ENCODE measurements around the gene RDH8. TPM values are rescaled to one million over a fixed set of nuclear protein-coding genes. Genes with fewer than 3 reads are reported as not detected.

The RDH8 gene
- total and polyA plus RNA-seq, 2 of the 4 experiments (the other 2 are of a cell fraction), result 0.18 TPM; not detected in 1

- WGBS, 2 experiments (ENCODE audit: extremely low coverage in 2 of 2, insufficient read length in 1 of 2), result no CpG with 5 or more reads among the region's 2 CpGs
- Histone ChIP-seq H2BK120ac (ENCODE audit: low read depth, low read length) (no peak overlapping the region), H3K4me2 (ENCODE audit: low read depth, low read length) (no peak overlapping the region), H3K36me3 (ENCODE audit: control insufficient read depth, insufficient read depth, low read length) (no peaks in the 10 kb centered on the region), H2AK5ac (ENCODE audit: low read depth, low read length) (peak overlapping the region; percentile 50; the same call in 1 of the 2 replicates), H4K5ac (ENCODE audit: low read depth, low read length) (no peak overlapping the region), H2BK15ac (ENCODE audit: low read depth, low read length) (no peak overlapping the region), H4K91ac (ENCODE audit: insufficient read depth, low read depth, low read length) (no peak overlapping the region), H3K18ac (ENCODE audit: low read depth, low read length) (no peak overlapping the region), H3K56ac (ENCODE audit: extremely low read depth, insufficient read depth, low read length) (no peak overlapping the region), H3K4ac (ENCODE audit: low read depth, low read length) (no peak overlapping the region), H3K9me3 (ENCODE audit: control insufficient read depth, insufficient read depth, low read length) (no peaks in the 10 kb centered on the region), H3K4me3 (ENCODE audit: insufficient read depth, low read depth, low read length) (no peak overlapping the region), H3K14ac (replicated peaks; ENCODE audit: low read depth, low read length) (no peak overlapping the region), H2AFZ (replicated peaks; ENCODE audit: low read length, poor library complexity) (no peak overlapping the region), H3K23ac (ENCODE audit: low read depth, low read length) (no peak overlapping the region), H3K27me3 (ENCODE audit: control insufficient read depth, insufficient read depth, low read length) (no peaks in the 10 kb centered on the region), H2BK5ac (ENCODE audit: low read depth, low read length, poor library complexity, severe bottlenecking) (no peak overlapping the region), H4K20me1 (ENCODE audit: insufficient read depth, low read length) (no peaks in the 10 kb centered on the region), H3K79me1 (ENCODE audit: low read depth in 1 of 2, low read length in 2 of 2) (no peaks in the 10 kb centered on the region), H3K27ac (ENCODE audit: insufficient read depth, low read length) (no peak overlapping the region), H3K9ac (ENCODE audit: low read depth, low read length) (no peak overlapping the region), H2BK20ac (ENCODE audit: low read depth, low read length) (no peak overlapping the region), H4K8ac (ENCODE audit: low read depth in 2 of 2, low read length in 2 of 2) (no peak overlapping the region), H2AK9ac (replicated peaks; ENCODE audit: low read depth, low read length, poor library complexity) (no peak overlapping the region), H3K4me1 (ENCODE audit: control insufficient read depth, insufficient read depth, low read length) (0 out of 2 replicates have a peak, but pooled peaks cover 2% of the 10 kb centered on the region), H3K9me1 (ENCODE audit: insufficient read depth, low read length) (no peaks in the 10 kb centered on the region; the same call in 1 of the 2 replicates)
- ATAC-seq (ENCODE audit: low read depth) (no peak), DNase-seq (peak; percentile 26)
- BruUV-seq (replicated peaks), result no TSS peak
- in situ Hi-C loops (cut with MboI; ENCODE audit: low sequenced_read_pairs), result no loop called here
- ChIA-PET CTCF (no interaction called here), POLR2A (ENCODE audit: unreplicated experiment) (no interaction called here)
- TF ChIP-seq CEBPB (IDR thresholded peaks at IDR 0.05; ENCODE audit: low read depth, low read length) (no peak), RAD21 (IDR thresholded peaks at IDR 0.05; ENCODE audit: low read length) (no peak), RFX5 (IDR thresholded peaks at IDR 0.05; ENCODE audit: low read depth, low read length) (no peak), NFE2L2 (IDR thresholded peaks at IDR 0.05; ENCODE audit: low read depth, low read length) (no peak), FOS (IDR thresholded peaks at IDR 0.05; ENCODE audit: low read depth, low read length) (no peak), POLR2A (IDR thresholded peaks at IDR 0.05; ENCODE audit: low read depth, low read length) (no peak), BHLHE40 (IDR thresholded peaks at IDR 0.05; ENCODE audit: low read depth, low read length) (no peak), SMC3 (IDR thresholded peaks at IDR 0.05; ENCODE audit: low read depth, low read length) (no peak), CHD1 (IDR thresholded peaks at IDR 0.05; ENCODE audit: low read depth, low read length) (no peak), RCOR1 (IDR thresholded peaks at IDR 0.05; ENCODE audit: insufficient replicate concordance, low read length) (no peak), MXI1 (IDR thresholded peaks at IDR 0.05; ENCODE audit: borderline replicate concordance, low read depth, low read length) (no peak), USF2 (IDR thresholded peaks at IDR 0.05; ENCODE audit: low read depth, low read length) (no peak), MAFK (IDR thresholded peaks at IDR 0.05; ENCODE audit: low read depth, low read length) (no peak), MAZ (IDR thresholded peaks at IDR 0.05; ENCODE audit: borderline replicate concordance, low read depth, low read length) (no peak)
- TF ChIP-seq, protein P1, sequence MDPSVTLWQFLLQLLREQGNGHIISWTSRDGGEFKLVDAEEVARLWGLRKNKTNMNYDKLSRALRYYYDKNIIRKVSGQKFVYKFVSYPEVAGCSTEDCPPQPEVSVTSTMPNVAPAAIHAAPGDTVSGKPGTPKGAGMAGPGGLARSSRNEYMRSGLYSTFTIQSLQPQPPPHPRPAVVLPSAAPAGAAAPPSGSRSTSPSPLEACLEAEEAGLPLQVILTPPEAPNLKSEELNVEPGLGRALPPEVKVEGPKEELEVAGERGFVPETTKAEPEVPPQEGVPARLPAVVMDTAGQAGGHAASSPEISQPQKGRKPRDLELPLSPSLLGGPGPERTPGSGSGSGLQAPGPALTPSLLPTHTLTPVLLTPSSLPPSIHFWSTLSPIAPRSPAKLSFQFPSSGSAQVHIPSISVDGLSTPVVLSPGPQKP (IDR thresholded peaks at IDR 0.05; ENCODE audit: borderline replicate concordance, low read depth, low read length), result no peak
- TF ChIP-seq, protein P2, sequence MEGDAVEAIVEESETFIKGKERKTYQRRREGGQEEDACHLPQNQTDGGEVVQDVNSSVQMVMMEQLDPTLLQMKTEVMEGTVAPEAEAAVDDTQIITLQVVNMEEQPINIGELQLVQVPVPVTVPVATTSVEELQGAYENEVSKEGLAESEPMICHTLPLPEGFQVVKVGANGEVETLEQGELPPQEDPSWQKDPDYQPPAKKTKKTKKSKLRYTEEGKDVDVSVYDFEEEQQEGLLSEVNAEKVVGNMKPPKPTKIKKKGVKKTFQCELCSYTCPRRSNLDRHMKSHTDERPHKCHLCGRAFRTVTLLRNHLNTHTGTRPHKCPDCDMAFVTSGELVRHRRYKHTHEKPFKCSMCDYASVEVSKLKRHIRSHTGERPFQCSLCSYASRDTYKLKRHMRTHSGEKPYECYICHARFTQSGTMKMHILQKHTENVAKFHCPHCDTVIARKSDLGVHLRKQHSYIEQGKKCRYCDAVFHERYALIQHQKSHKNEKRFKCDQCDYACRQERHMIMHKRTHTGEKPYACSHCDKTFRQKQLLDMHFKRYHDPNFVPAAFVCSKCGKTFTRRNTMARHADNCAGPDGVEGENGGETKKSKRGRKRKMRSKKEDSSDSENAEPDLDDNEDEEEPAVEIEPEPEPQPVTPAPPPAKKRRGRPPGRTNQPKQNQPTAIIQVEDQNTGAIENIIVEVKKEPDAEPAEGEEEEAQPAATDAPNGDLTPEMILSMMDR (conservative IDR thresholded peaks at IDR 0.05; ENCODE audit: low read depth, low read length), result no peak
- dilution Hi-C loops (cut with HindIII; ENCODE audit: low sequenced_read_pairs, unreplicated experiment), result no loop called here
- intact Hi-C loops (cut with micrococcal nuclease), result loop anchor here (10.0 kb wide), 1 partner anchor 233 kb away; the partner anchor contains the start of gene MRPL4
These were observed 8.6 kb downstream of the RDH8 start for GRCh38 chr19:10021863-10022262.
